ENCODE data around the gene USP35.

- TF ChIP-seq CTCF (IDR thresholded peaks at IDR 0.05; ENCODE audit: insufficient read depth, low read length, poor library complexity, severe bottlenecking) (no peak), EZH2phosphoT487 (conservative IDR thresholded peaks at IDR 0.05; ENCODE audit: low read length) (no peak)
These were observed 52.8 kb downstream of the USP35 start for GRCh38 chr11:78241475-78241874.
